ENCODE results near the gene MRPL14.
"Not testable (repeated sequence)": the region's sequence is repeated elsewhere in the genome, so short reads cannot be mapped to it uniquely, and the experiment has no call there.

The MRPL14 gene

GRCh38 chr6:44149369-44150012 is 22.2 kb upstream of the MRPL14 start:
- DNase-seq (ENCODE audit: low spot score): no peak

- DNase-seq (ENCODE audit: low spot score): no peak
These were observed 21.1 kb upstream of the MRPL14 start for GRCh38 chr6:44148306-44148705.

- DNase-seq (ENCODE audit: low spot score): no peak
These were observed 20.0 kb upstream of the MRPL14 start for GRCh38 chr6:44147256-44147655.

- DNase-seq (ENCODE audit: low spot score): no peak
These were observed 19.4 kb upstream of the MRPL14 start for GRCh38 chr6:44146685-44147084.

- DNase-seq (ENCODE audit: low spot score): no peak
These were observed 18.6 kb upstream of the MRPL14 start for GRCh38 chr6:44145839-44146238.

- DNase-seq (ENCODE audit: low spot score): not testable (repeated sequence)
These were observed 17.3 kb upstream of the MRPL14 start for GRCh38 chr6:44144536-44144935.

GRCh38 chr6:44143731-44144130 is 16.5 kb upstream of the MRPL14 start:
- DNase-seq (ENCODE audit: low spot score): no peak

GRCh38 chr6:44142835-44143234 is 15.6 kb upstream of the MRPL14 start:
- no peak for DNase-seq (ENCODE audit: low spot score)

- no peak for DNase-seq (ENCODE audit: low spot score)
These were observed 12.1 kb upstream of the MRPL14 start for GRCh38 chr6:44139351-44139743.

- no peak for DNase-seq (ENCODE audit: low spot score)
These were observed 11.6 kb upstream of the MRPL14 start for GRCh38 chr6:44138717-44139350.

GRCh38 chr6:44135875-44136274 is 8.6 kb upstream of the MRPL14 start:
- DNase-seq (ENCODE audit: low spot score): no peak

GRCh38 chr6:44135173-44135758 is 8.0 kb upstream of the MRPL14 start:
- no peak for DNase-seq (ENCODE audit: low spot score)

GRCh38 chr6:44133981-44134711 is 6.9 kb upstream of the MRPL14 start:
- no peak for DNase-seq (ENCODE audit: low spot score)

- peak; percentile 80 for DNase-seq (ENCODE audit: low spot score)
These were observed 6.0 kb upstream of the MRPL14 start for GRCh38 chr6:44133003-44133931.

GRCh38 chr6:44132476-44132875 is 5.2 kb upstream of the MRPL14 start:
- DNase-seq (ENCODE audit: low spot score): no peak

- no peak for DNase-seq (ENCODE audit: low spot score)
These were observed 4.6 kb upstream of the MRPL14 start for GRCh38 chr6:44131892-44132291.

- no peak for DNase-seq (ENCODE audit: low spot score)
These were observed 2.6 kb upstream of the MRPL14 start for GRCh38 chr6:44129841-44130322.

- peak; percentile 62 for DNase-seq (ENCODE audit: low spot score)
These were observed 1.0 kb upstream of the MRPL14 start for GRCh38 chr6:44128020-44128917.

GRCh38 chr6:44126320-44127149 is 717 bp downstream of the MRPL14 start:
- DNase-seq (ENCODE audit: low spot score): peak; percentile 67

GRCh38 chr6:44123544-44123943 is 3.7 kb downstream of the MRPL14 start:
- DNase-seq (ENCODE audit: low spot score): no peak

Data from D341Med (cell line).